Measurements from ENCODE around the gene NOXA1.
"Not testable (repeated sequence)": the region's sequence is repeated elsewhere in the genome, so short reads cannot be mapped to it uniquely, and the experiment has no call there.

Gene NOXA1

GRCh38 chr9:137406876-137407589 is 16.2 kb upstream of the NOXA1 start:
- Histone ChIP-seq H3K4me1 (ENCODE audit: insufficient read depth, low read length) (peaks cover 4% of the 10 kb centered on the region; the same call in 1 of the 2 replicates), H3K9me3 (ENCODE audit: control insufficient read depth, insufficient read depth, low read length) (no peaks in the 10 kb centered on the region), H3K36me3 (ENCODE audit: insufficient read depth, low read length) (no peaks in the 10 kb centered on the region), H3K9ac (ENCODE audit: low read depth, low read length) (peak overlapping the region; percentile 38; the same call in 1 of the 2 replicates)

DNA sequence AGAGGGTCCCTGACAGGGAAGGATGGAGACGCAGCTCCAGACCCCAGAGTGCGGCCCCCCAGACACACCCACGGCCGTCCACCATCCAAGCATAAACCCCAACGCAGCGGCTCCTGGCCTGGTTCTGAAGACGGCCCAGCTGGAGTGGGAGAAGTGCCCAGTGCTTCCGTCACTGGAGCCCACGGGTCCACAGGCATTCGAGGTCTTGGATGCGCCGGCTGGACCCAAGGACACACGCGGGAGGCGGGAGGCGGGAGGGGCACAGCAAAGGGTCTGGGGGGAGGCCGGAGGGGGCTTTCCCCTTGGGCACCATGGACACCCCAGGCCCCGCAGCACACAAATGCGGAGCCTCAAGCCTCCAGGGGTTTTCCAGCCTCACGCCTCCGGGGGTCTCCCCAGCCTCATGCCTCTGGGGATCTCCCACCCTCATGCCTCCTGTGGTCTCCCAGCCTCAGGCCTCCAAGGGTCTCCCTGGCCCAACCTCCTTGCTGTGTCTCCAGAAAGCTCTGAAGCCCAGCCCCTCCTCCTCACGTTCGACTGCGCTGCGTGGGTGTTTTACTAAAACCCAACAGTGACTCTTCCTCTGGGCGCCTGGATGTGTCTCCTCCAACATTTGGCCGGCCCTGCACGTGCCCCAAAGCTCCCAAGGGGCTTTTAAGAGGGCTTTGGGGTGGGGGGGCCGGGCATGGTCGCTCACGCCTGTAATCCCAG is 15.4 kb upstream of the NOXA1 start:
- Histone ChIP-seq H3K9me3 (ENCODE audit: control insufficient read depth, insufficient read depth, low read length) (no peaks in the 10 kb centered on the region), H3K36me3 (ENCODE audit: insufficient read depth, low read length) (no peaks in the 10 kb centered on the region), H3K4me1 (ENCODE audit: insufficient read depth, low read length) (peaks cover 5% of the 10 kb centered on the region; the same call in 1 of the 2 replicates), H3K9ac (ENCODE audit: low read depth, low read length) (no peak overlapping the region; the same call in 1 of the 2 replicates)

- Histone ChIP-seq H3K9me3 (ENCODE audit: control insufficient read depth, insufficient read depth, low read length) (no peaks in the 10 kb centered on the region), H3K4me1 (ENCODE audit: insufficient read depth, low read length) (peaks cover 5% of the 10 kb centered on the region; the same call in 1 of the 2 replicates), H3K9ac (ENCODE audit: low read depth, low read length) (no peak overlapping the region), H3K36me3 (ENCODE audit: insufficient read depth, low read length) (no peaks in the 10 kb centered on the region)
Observed at GRCh38 chr9:137408651-137409405, 14.4 kb upstream of the NOXA1 start.

- Histone ChIP-seq H3K36me3 (ENCODE audit: insufficient read depth, low read length) (no peaks in the 10 kb centered on the region), H3K4me1 (ENCODE audit: insufficient read depth, low read length) (peaks cover 5% of the 10 kb centered on the region; the same call in 1 of the 2 replicates), H3K9ac (ENCODE audit: low read depth, low read length) (no peak overlapping the region), H3K9me3 (ENCODE audit: control insufficient read depth, insufficient read depth, low read length) (no peaks in the 10 kb centered on the region)
Observed at GRCh38 chr9:137409515-137409914, 13.7 kb upstream of the NOXA1 start.

DNA sequence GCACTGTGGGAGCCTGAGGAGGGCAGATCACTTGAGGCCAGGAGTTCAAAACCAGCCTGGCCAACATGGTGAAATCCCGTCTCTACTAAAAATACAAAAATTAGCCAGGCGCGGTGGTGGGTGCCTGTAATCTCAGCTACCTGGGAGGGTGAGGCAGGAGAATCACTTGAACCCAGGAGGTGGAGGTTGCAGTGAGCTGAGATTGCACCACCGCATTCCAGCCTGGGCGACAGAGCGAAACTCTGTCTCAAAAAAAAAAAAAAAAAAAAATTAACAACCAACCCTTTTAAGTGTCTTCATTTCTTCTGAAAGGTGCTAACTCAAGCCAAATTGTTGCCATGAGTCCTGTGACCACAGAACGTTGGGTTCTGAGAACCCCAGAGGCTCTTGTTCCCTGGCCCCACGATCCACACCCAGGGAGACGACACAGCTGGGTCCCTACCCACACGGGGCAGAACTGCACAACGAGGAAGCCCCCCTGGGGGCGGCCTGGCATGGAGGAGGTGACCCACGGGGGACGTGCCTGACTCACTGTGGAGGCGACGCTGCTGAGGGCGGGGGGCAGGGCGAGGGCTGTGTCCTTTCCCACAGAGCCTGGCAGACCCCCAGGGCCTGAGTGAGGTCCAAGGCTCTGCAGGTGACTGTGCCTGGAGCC is 12.8 kb upstream of the NOXA1 start:
- H3K9me3 ChIP-seq (ENCODE audit: control insufficient read depth, insufficient read depth, low read length); H3K36me3 ChIP-seq (ENCODE audit: insufficient read depth, low read length); H3K4me1 ChIP-seq (ENCODE audit: insufficient read depth, low read length); H3K9ac ChIP-seq (ENCODE audit: low read depth, low read length): not testable (repeated sequence)

DNA sequence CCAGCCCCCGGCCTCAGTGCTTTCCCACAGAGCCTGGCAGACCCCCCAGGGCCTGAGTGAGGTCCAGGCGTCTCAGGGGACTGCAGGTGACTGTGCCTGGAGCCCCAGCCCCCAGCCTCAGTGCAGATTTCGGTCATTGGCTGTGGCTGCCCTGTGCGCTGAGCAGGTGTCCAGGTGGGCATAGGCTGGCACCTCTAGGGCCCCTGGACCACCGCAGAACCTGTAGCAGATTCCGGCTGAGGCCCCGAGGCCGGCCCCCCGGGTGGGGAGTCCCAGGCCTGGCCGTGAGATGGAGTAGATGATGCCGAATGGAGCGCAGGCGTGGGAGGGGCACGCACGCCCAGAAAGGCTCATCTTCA is 12.3 kb upstream of the NOXA1 start:
- Histone ChIP-seq H3K9me3 (ENCODE audit: control insufficient read depth, insufficient read depth, low read length) (no peaks in the 10 kb centered on the region), H3K9ac (ENCODE audit: low read depth, low read length) (no peak overlapping the region), H3K36me3 (ENCODE audit: insufficient read depth, low read length) (no peaks in the 10 kb centered on the region), H3K4me1 (ENCODE audit: insufficient read depth, low read length) (peaks cover 5% of the 10 kb centered on the region; the same call in 1 of the 2 replicates)

DNA sequence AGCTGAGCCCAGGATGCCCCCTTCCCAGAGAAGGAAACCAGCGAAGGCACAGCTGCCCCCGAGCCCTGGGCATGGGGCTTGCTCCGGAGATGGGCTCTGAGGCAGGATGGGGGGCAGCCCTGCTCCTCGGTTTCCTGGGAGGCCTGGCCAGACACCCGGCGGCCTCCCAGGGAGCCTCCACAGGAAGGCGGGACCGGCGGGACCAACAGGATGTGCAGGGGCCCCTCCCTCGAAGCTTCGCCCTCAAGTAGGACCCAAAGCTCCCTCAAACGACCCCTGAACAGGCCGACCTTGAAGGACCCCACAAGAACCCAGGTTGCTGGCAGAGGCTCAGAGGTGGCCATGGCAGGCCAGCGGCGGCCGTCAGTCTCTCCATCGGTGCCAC is 11.9 kb upstream of the NOXA1 start:
- Histone ChIP-seq H3K36me3 (ENCODE audit: insufficient read depth, low read length) (no peaks in the 10 kb centered on the region), H3K9ac (ENCODE audit: low read depth, low read length) (no peak overlapping the region; the same call in 1 of the 2 replicates), H3K4me1 (ENCODE audit: insufficient read depth, low read length) (peaks cover 5% of the 10 kb centered on the region; the same call in 1 of the 2 replicates), H3K9me3 (ENCODE audit: control insufficient read depth, insufficient read depth, low read length) (no peaks in the 10 kb centered on the region)

GRCh38 chr9:137411645-137412380 is 11.4 kb upstream of the NOXA1 start:
- peaks cover 5% of the 10 kb centered on the region; the same call in 1 of the 2 replicates for H3K4me1 ChIP-seq (ENCODE audit: insufficient read depth, low read length)
- H3K9me3 ChIP-seq (ENCODE audit: control insufficient read depth, insufficient read depth, low read length), result no peaks in the 10 kb centered on the region
- no peak overlapping the region for H3K9ac ChIP-seq (ENCODE audit: low read depth, low read length)
- no peaks in the 10 kb centered on the region for H3K36me3 ChIP-seq (ENCODE audit: insufficient read depth, low read length)

DNA sequence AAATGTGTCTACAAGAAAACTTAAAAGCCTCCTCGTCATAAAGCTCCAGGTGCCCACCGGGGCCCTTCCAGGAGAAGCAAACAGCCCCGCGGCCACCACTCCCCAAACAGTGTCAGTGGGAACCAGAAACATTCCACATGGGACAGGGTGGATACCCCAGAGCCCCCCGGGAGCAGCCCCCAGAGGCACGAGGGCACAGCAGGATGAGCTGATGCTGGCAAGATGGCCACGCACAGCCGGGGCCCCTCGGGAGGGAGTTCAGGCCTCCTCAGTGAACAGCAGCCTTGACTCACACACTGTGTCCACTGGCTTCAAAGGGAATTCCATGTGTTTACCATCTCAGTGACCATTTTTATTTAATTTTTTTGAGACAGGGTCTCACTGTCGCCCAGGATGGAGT is 10.8 kb upstream of the NOXA1 start:
- Histone ChIP-seq H3K4me1 (ENCODE audit: insufficient read depth, low read length) (peaks cover 5% of the 10 kb centered on the region; the same call in 1 of the 2 replicates), H3K9ac (ENCODE audit: low read depth, low read length) (no peak overlapping the region), H3K36me3 (ENCODE audit: insufficient read depth, low read length) (no peaks in the 10 kb centered on the region), H3K9me3 (ENCODE audit: control insufficient read depth, insufficient read depth, low read length) (no peaks in the 10 kb centered on the region)

DNA sequence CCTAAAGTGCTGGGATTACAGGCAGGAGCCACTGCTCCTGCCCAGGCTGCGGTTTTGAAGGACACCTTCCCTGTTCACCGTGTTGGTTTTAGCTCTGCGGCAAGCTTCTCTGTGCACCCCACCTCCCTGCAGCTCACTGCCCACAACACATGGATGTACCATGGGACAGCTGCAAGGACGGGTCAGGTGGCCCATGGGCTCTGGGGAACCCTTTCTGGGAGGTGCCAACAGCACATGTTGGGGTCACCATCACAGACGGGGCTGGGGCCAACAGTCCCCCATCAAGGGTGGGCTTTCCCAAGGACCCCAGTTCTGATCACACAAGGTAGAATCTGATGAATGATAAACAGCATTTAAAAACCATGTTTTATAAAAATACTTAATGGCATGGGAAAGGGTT is 7.7 kb upstream of the NOXA1 start:
- Histone ChIP-seq H3K4me1 (ENCODE audit: insufficient read depth, low read length) (peaks cover 5% of the 10 kb centered on the region; the same call in 1 of the 2 replicates), H3K9me3 (ENCODE audit: control insufficient read depth, insufficient read depth, low read length) (no peaks in the 10 kb centered on the region), H3K9ac (ENCODE audit: low read depth, low read length) (no peak overlapping the region), H3K36me3 (ENCODE audit: insufficient read depth, low read length) (no peaks in the 10 kb centered on the region)

GRCh38 chr9:137416006-137416562 is 7.1 kb upstream of the NOXA1 start:
- Histone ChIP-seq H3K9ac (ENCODE audit: low read depth, low read length) (no peak overlapping the region), H3K9me3 (ENCODE audit: control insufficient read depth, insufficient read depth, low read length) (no peaks in the 10 kb centered on the region), H3K4me1 (ENCODE audit: insufficient read depth, low read length) (peaks cover 5% of the 10 kb centered on the region; the same call in 1 of the 2 replicates)

DNA sequence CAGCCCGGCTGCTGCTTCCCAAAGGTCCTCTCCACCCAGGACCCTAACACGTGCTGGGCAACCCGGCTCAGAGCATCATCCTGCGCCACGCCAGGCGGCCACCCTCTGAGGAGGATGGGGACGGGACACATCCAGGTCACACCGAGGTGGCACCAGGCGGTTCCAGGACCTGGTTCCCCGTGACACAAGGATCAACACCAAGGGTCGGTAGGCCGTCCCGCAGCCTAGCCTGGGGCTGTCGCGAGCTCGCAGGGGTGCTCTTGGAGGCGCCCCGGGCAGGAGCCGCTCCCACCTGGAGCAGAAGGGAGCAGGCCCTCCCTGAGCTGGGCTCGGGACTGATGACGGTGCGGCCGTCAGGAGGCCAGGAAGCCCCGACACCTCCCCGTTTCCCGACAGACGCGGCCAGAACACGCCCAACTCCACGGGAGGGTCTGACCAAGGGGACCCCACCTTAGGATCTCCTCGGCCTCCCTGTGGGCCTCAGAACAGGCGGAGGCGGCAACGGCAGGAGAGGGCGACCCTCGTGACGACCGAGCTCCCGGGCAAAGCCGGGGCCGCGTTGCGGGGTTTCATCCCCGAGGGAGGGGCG is 6.5 kb upstream of the NOXA1 start:
- Histone ChIP-seq H3K9ac (ENCODE audit: low read depth, low read length) (no peak overlapping the region), H3K36me3 (ENCODE audit: insufficient read depth, low read length) (no peaks in the 10 kb centered on the region), H3K4me1 (ENCODE audit: insufficient read depth, low read length) (peaks cover 5% of the 10 kb centered on the region; the same call in 1 of the 2 replicates), H3K9me3 (ENCODE audit: control insufficient read depth, insufficient read depth, low read length) (no peaks in the 10 kb centered on the region)

More at GRCh38 chr9:137416006-137416562, 7.1 kb upstream of the NOXA1 start:
- no peaks in the 10 kb centered on the region for H3K36me3 ChIP-seq (ENCODE audit: insufficient read depth, low read length)

Measured in ES-I3 (cell line).